MM.1S (cell line): ENCODE measurements around the gene AP4S1.

ENCODE experiments used
- EZH2 ChIP-seq: fragments of 300-600 bp; sonication (generic); optimal IDR thresholded peaks from 2 replicates; pipeline ENCODE3; 2017; ENCODE audit warnings: low read depth, mild to moderate bottlenecking, antibody characterized with exemption, low read length, mixed read lengths
- EZH2phosphoT487 ChIP-seq: fragments of 300-600 bp; sonication (generic); IDR thresholded peaks from 2 replicates; pipeline ENCODE4 v1.6.1; 2018; ENCODE audit warnings: antibody characterized with exemption, low read length
- TF ChIP-seq, protein P1 (sequence below): fragments of 300-600 bp; sonication (generic); IDR thresholded peaks from 2 replicates; pipeline ENCODE4 v1.5.1; 2016; ENCODE audit warnings: antibody characterized with exemption, low read length, mixed read lengths

DNA sequence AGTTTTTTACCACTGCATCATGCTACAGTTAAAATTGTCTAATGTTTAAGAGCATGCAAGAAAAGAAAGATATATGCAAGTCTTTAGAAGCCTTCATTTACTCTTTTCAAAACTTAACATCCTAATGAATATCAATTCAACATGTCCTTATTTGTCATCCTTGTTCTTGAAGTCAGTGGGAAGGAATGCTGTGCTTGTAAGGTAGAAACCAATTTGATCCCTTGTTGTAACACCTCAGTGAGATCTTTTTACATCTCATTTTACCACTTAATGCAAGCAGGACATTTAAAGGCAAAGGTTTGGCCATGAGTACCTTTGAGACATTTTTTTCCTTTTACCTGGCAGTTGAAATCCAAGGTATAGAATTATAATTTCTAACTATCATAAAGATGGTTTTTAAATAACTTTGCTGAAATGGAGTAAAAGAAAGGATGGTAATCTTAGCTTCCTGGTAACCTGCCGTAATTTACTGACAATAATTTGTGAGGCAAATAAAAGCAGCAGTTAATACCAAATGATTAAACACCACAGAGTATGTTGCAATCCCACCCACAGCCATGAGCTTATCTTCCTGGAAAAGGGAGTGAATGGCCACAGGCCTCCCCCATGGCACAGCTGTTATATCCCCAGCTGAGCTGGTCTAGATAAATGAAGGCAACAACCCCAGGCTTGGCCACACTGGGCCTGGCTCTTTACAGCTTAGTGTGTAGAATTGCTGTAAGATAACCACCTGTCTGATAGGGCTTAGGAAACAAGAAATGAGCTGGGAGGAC lies 33.9 kb downstream of the AP4S1 start:
- TF ChIP-seq, protein P1, sequence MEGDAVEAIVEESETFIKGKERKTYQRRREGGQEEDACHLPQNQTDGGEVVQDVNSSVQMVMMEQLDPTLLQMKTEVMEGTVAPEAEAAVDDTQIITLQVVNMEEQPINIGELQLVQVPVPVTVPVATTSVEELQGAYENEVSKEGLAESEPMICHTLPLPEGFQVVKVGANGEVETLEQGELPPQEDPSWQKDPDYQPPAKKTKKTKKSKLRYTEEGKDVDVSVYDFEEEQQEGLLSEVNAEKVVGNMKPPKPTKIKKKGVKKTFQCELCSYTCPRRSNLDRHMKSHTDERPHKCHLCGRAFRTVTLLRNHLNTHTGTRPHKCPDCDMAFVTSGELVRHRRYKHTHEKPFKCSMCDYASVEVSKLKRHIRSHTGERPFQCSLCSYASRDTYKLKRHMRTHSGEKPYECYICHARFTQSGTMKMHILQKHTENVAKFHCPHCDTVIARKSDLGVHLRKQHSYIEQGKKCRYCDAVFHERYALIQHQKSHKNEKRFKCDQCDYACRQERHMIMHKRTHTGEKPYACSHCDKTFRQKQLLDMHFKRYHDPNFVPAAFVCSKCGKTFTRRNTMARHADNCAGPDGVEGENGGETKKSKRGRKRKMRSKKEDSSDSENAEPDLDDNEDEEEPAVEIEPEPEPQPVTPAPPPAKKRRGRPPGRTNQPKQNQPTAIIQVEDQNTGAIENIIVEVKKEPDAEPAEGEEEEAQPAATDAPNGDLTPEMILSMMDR, result no peak
- TF ChIP-seq EZH2 (no peak), EZH2phosphoT487 (no peak)
